Stimulated activated CD4-positive, alpha-beta T cell treated with anti-CD3 and anti-CD28 coated beads, Interleukin-2, amount 100 ng/mL, for 4 hours (primary cell): ENCODE measurements around the gene OR1D2.
A peak's percentile ranks its signal among the peaks of the same experiment; 100 is the strongest.
"Not testable (repeated sequence)": the region's sequence is repeated elsewhere in the genome, so short reads cannot be mapped to it uniquely, and the experiment has no call there.

Experiments used
- DNase-seq: peaks from one replicate; pipeline ENCODE4 v3.0.0-alpha.2; 2020; ENCODE audit warnings: low read depth

OR1D2 gene

GRCh38 chr17:3104322-3104721 is at the start of gene OR1D2:
Gene OR1D2, minus strand, starts transcription at chr17:3104422. Its CDS starts 11,426 bp downstream, at chr17:3092996.
- DNase-seq = no peak

GRCh38 chr17:3137494-3137893 is 33.3 kb upstream of the OR1D2 start:
- not testable (repeated sequence) for DNase-seq

- no peak for DNase-seq
These were observed 23.2 kb upstream of the OR1D2 start, which contains the start of gene OR1G1 for GRCh38 chr17:3127451-3127850. Gene OR1G1, minus strand, starts transcription at chr17:3127551. Its CDS starts 0 bp downstream, at chr17:3127551.

- DNase-seq = not testable (repeated sequence)
These were observed 30.4 kb downstream of the OR1D2 start for GRCh38 chr17:3073850-3074249.

GRCh38 chr17:3065192-3065591 is 39.0 kb downstream of the OR1D2 start:
- DNase-seq = not testable (repeated sequence)

- not testable (repeated sequence) for DNase-seq
These were observed 40.7 kb downstream of the OR1D2 start, which contains the start of gene OR1D5 for GRCh38 chr17:3063507-3063906. Gene OR1D5, minus strand, starts transcription at chr17:3063607. Its CDS starts 0 bp downstream, at chr17:3063607.

- DNase-seq = not testable (repeated sequence)
These were observed 41.3 kb downstream of the OR1D2 start for GRCh38 chr17:3062824-3063377.

- not testable (repeated sequence) for DNase-seq
These were observed 49.4 kb downstream of the OR1D2 start for GRCh38 chr17:3054868-3055267.

- DNase-seq = no peak
These were observed 54.4 kb downstream of the OR1D2 start for GRCh38 chr17:3049705-3050295.

GRCh38 chr17:3048727-3049471 is 55.3 kb downstream of the OR1D2 start:
- DNase-seq = peak; percentile 88

GRCh38 chr17:3046753-3047152 is 57.5 kb downstream of the OR1D2 start:
- no peak for DNase-seq

- no peak for DNase-seq
These were observed 60.4 kb downstream of the OR1D2 start for GRCh38 chr17:3043737-3044365.

GRCh38 chr17:3040882-3041281 is 63.3 kb downstream of the OR1D2 start:
- no peak for DNase-seq

GRCh38 chr17:3039736-3040135 is 64.5 kb downstream of the OR1D2 start:
- DNase-seq = no peak

GRCh38 chr17:3038941-3039340 is 65.3 kb downstream of the OR1D2 start:
- DNase-seq = no peak
